ENCODE results near the gene BMP8A.

DNA sequence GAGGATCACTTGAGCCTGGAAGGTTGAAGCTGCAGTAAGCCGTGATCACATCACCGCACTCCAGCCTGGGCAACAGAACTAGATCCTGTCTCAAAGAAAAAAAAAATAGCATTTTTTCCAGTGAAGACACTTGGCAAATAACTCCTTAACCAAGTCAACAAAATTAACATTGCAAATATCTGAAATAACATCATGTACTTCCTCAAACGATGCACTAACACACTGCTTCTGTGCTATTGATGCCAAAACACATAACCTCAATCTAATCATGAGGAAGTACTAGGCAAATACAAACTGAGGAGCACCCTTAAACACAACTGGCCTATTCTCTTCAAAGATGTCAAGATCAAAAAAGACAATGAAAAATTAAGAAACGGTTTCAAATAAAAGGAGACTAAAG lies 52.9 kb downstream of the BMP8A start:
- TF ChIP-seq YY1 (IDR thresholded peaks at IDR 0.05; ENCODE audit: insufficient read depth, insufficient read length) (no peak), ZNF274 (IDR thresholded peaks at IDR 0.05; ENCODE audit: low read depth, low read length) (no peak), SUZ12 (IDR thresholded peaks at IDR 0.05; ENCODE audit: extremely low read depth, insufficient read depth, insufficient read length) (no peak)
